ENCODE measurements around the gene PDE4C. TPM values are rescaled to one million over a fixed set of nuclear protein-coding genes. Genes with fewer than 3 reads are reported as not detected.

PDE4C gene
- total RNA-seq, 2 experiments from 2014 or later = not detected

DNA sequence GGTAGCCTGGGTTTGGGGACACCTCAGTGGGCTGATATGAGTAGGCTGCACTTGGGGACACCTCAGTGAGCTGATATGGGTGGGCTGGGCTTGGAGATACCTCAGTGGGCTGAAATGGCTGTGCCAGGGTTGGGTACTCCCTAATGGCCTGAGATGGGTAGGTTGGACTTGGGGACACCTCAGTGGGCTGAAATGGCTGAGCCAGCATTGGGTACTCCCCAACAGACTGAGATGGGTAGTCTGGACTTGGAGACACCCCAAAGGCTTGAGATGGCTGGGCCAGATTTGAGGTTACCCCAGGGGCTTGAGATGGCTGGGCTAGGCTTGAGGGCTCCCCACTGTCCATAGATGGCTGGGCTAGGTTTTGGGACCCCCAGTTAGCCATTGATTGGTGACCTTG is 35.9 kb upstream of the PDE4C start:
- Mint-ChIP-seq H3K27ac (no peak overlapping the region), H3K36me3 (no peaks in the 10 kb centered on the region), H3K4me3 (no peak overlapping the region), H3K9me3 (no peaks in the 10 kb centered on the region), H3K4me1 (no peaks in the 10 kb centered on the region), H3K27me3 (no peaks in the 10 kb centered on the region)
- no peak for DNase-seq

- Mint-ChIP-seq H3K9me3 (no peaks in the 10 kb centered on the region), H3K4me1 (no peaks in the 10 kb centered on the region), H3K4me3 (no peak overlapping the region), H3K27me3 (no peaks in the 10 kb centered on the region), H3K27ac (no peak overlapping the region), H3K36me3 (no peaks in the 10 kb centered on the region)
- no peak for DNase-seq
These were observed 35.2 kb upstream of the PDE4C start for GRCh38 chr19:18261474-18261873.

DNA sequence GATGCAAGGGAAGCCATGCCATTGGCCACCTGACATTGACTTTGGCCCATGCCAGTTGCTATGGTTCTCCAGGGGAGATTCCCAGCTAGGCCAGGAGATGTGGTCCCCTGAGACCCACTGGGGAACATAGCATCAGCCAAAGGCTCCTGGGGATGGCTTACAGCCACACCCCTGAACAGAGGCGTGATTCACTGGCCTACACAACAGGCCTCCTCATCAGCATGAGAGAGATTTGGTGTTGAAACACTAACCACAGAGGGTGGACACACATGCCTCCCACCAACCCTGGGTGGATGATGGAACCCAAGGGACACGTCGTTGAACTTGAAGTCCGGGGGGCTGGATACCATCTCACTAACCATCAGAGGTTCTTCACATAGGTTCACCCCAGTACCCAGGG is 33.7 kb upstream of the PDE4C start:
- no peaks in the 10 kb centered on the region for H3K9me3 Mint-ChIP-seq
- no peaks in the 10 kb centered on the region for H3K36me3 Mint-ChIP-seq
- H3K4me3 Mint-ChIP-seq = no peak overlapping the region
- no peak overlapping the region for H3K27ac Mint-ChIP-seq
- peaks cover 5% of the 10 kb centered on the region for H3K27me3 Mint-ChIP-seq
- DNase-seq = no peak
- H3K4me1 Mint-ChIP-seq = no peaks in the 10 kb centered on the region

- Mint-ChIP-seq H3K4me1 (no peaks in the 10 kb centered on the region), H3K4me3 (no peak overlapping the region), H3K27ac (no peak overlapping the region), H3K9me3 (no peaks in the 10 kb centered on the region), H3K27me3 (peaks cover 24% of the 10 kb centered on the region), H3K36me3 (no peaks in the 10 kb centered on the region)
- no peak for DNase-seq
These were observed 31.5 kb upstream of the PDE4C start for GRCh38 chr19:18257503-18258470.

- peaks cover 35% of the 10 kb centered on the region for H3K27me3 Mint-ChIP-seq
- no peaks in the 10 kb centered on the region for H3K9me3 Mint-ChIP-seq
- H3K36me3 Mint-ChIP-seq = no peaks in the 10 kb centered on the region
- no peak overlapping the region for H3K27ac Mint-ChIP-seq
- H3K4me1 Mint-ChIP-seq = peaks cover 3% of the 10 kb centered on the region
- DNase-seq = no peak
- no peak overlapping the region for H3K4me3 Mint-ChIP-seq
These were observed 28.6 kb upstream of the PDE4C start for GRCh38 chr19:18254546-18255503.

GRCh38 chr19:18253716-18254115 is 27.5 kb upstream of the PDE4C start:
- Mint-ChIP-seq H3K4me1 (peaks cover 3% of the 10 kb centered on the region), H3K4me3 (no peak overlapping the region), H3K27ac (no peak overlapping the region), H3K36me3 (no peaks in the 10 kb centered on the region), H3K9me3 (no peaks in the 10 kb centered on the region), H3K27me3 (peaks cover 35% of the 10 kb centered on the region)
- no peak for DNase-seq

DNA sequence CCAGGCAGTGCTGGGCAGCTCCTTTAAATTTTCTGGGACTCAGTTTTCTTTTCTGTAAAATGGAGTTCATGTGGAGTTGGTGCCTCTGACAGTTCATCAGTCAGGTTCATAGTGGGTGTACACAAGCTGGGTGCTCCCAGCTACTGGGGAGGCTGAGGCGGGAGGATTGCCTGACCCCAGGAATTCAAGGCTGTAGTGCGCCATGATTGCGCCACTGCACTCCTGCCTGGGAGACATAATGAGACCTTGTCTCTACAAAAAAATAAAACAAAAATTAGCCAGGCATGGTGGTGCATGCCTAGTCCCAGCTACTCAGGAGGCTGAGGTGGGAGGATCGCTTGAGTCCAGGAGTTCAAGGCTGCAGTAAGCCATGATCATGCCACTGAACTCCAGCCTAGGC is 26.9 kb upstream of the PDE4C start:
- no peak overlapping the region for H3K4me3 Mint-ChIP-seq
- H3K27ac Mint-ChIP-seq = no peak overlapping the region
- no peaks in the 10 kb centered on the region for H3K9me3 Mint-ChIP-seq
- no peak for DNase-seq
- no peaks in the 10 kb centered on the region for H3K36me3 Mint-ChIP-seq
- peaks cover 3% of the 10 kb centered on the region for H3K4me1 Mint-ChIP-seq
- peaks cover 35% of the 10 kb centered on the region for H3K27me3 Mint-ChIP-seq

- Mint-ChIP-seq H3K36me3 (no peaks in the 10 kb centered on the region), H3K4me3 (no peak overlapping the region), H3K27me3 (peaks cover 35% of the 10 kb centered on the region), H3K27ac (no peak overlapping the region), H3K4me1 (peaks cover 3% of the 10 kb centered on the region), H3K9me3 (no peaks in the 10 kb centered on the region)
- DNase-seq = no peak
These were observed 26.1 kb upstream of the PDE4C start for GRCh38 chr19:18252370-18252717.

DNA sequence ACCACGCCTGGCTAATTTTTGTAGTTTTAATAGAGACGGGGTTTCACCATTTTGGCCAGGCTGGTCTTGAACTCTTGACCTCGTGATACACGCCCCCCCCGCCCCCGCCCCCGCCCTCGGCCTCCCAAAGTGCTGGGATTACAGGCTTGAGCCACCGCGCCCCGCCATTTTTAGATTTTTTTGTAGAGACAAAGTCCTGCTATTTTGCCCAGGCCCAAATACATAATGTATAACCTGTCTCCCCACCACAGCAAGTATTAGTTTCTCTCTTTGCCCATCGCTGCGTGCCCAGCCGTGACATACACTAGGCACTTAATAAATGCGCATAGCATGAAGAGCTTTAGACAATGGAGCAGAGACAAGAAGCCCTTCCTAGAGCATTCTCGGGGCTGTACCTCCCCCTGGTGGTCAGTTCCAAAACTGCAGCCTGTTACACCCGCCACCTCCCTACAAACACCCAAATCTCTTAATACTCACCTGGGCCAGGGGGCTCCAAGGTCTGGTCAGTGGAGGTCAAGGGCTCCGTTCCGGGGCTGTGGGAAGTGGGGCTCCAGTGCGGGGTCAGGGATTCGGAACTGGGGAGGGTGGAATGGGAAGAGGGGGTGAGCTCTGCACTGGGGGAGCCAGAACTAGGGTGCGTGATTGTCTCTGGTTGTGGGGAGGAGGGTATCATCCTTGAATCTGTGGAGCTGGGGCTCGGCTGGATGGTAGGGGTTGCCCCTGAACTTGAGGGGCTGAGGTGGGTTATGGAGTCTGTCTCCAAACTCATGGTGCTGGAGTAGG is 25.5 kb upstream of the PDE4C start:
- peaks cover 3% of the 10 kb centered on the region for H3K4me1 Mint-ChIP-seq
- H3K4me3 Mint-ChIP-seq = no peak overlapping the region
- DNase-seq = peak; percentile 71
- no peak overlapping the region for H3K27ac Mint-ChIP-seq
- peaks cover 35% of the 10 kb centered on the region for H3K27me3 Mint-ChIP-seq
- no peaks in the 10 kb centered on the region for H3K9me3 Mint-ChIP-seq
- no peaks in the 10 kb centered on the region for H3K36me3 Mint-ChIP-seq

GRCh38 chr19:18249834-18250233 is 23.6 kb upstream of the PDE4C start:
- H3K9me3 Mint-ChIP-seq = no peaks in the 10 kb centered on the region
- H3K4me3 Mint-ChIP-seq = no peak overlapping the region
- no peak for DNase-seq
- H3K27me3 Mint-ChIP-seq = peaks cover 30% of the 10 kb centered on the region
- H3K4me1 Mint-ChIP-seq = peaks cover 3% of the 10 kb centered on the region
- H3K36me3 Mint-ChIP-seq = no peaks in the 10 kb centered on the region
- no peak overlapping the region for H3K27ac Mint-ChIP-seq

DNA sequence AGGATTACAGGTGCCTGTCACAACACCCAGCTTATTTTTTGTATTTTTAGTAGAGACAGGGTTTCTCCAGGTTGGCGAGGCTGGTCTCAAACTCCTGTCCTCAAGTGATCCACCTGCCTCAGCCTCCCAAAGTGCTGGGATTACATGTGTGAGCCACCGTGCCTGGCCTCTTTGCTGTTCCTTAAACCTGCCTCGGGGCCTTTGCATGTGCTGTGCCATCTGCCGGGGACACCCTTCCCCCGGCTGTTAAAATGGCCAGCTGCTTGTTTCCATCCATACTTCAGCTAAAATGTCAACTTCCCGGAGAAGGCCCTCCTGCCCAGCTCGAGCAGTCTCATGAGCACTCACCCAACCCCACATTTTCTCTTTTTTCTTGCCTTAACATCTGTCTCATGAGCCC is 19.1 kb upstream of the PDE4C start:
- Mint-ChIP-seq H3K36me3 (no peaks in the 10 kb centered on the region), H3K4me1 (no peaks in the 10 kb centered on the region), H3K4me3 (no peak overlapping the region), H3K27me3 (no peaks in the 10 kb centered on the region), H3K9me3 (no peaks in the 10 kb centered on the region), H3K27ac (no peak overlapping the region)
- no peak for DNase-seq

- Mint-ChIP-seq H3K9me3 (no peaks in the 10 kb centered on the region), H3K4me3 (no peak overlapping the region), H3K27ac (no peak overlapping the region), H3K27me3 (peaks cover 24% of the 10 kb centered on the region), H3K4me1 (no peaks in the 10 kb centered on the region), H3K36me3 (no peaks in the 10 kb centered on the region)
- no peak for DNase-seq
These were observed 13.1 kb upstream of the PDE4C start for GRCh38 chr19:18239303-18239702.

DNA sequence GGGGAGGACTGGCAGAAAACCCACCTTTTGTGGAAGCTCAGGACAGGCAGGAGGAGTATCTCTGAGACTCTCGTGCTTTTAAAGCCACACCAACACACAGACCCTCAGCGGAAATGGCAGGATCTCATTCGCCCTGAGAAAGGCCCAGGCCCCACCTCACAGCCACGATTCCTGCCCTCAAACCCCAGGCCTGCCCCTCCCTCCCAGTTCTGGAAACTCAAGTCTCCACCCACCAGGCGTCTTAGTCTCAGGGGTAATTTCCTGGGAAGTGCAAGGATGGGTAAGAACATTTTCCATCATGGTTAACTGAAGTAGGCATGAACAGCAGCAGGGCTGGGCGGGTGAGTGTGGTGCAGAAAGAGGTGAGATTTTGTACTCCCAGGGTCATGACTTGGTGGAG is 8.0 kb upstream of the PDE4C start:
- Mint-ChIP-seq H3K4me1 (peaks cover 14% of the 10 kb centered on the region), H3K36me3 (peaks cover 3% of the 10 kb centered on the region), H3K4me3 (no peak overlapping the region), H3K27me3 (peaks cover 71% of the 10 kb centered on the region), H3K27ac (no peak overlapping the region), H3K9me3 (peaks cover 6% of the 10 kb centered on the region)
- no peak for DNase-seq

DNA sequence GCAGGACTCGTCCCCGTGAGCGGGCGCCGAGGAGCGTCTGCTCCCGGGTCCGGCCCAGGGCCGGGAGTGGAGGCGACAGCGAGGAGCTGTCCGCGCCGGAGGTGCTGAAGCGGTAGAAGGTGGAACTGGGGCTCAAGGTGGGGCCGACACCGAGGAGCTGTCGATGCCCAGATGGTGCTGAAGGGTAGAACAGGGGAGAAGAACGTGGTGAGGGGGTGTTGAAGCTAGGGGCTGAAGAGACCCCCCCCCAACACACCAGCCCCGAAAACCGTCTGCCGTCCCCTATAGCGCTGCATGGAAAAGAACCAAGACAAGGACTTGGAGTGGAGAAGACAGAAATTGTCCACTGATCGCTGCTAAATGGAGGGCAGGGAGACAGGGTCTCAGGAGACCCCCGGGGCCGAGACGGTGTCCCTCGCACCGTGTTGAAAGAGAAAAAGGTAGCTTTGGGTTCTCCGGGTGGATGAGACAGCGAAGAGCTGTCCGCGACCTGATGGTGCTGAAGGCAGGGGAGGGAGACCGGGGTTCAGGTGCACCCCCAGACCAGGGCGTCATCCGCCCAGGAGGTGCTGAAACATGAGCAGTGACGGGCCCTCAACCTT is 7.1 kb upstream of the PDE4C start:
- H3K27ac Mint-ChIP-seq = peak overlapping the region; percentile 51
- peak; percentile 60 for DNase-seq
- H3K4me3 Mint-ChIP-seq = no peak overlapping the region
- peaks cover 3% of the 10 kb centered on the region for H3K36me3 Mint-ChIP-seq
- H3K4me1 Mint-ChIP-seq = peaks cover 14% of the 10 kb centered on the region
- H3K27me3 Mint-ChIP-seq = peaks cover 72% of the 10 kb centered on the region
- peaks cover 6% of the 10 kb centered on the region for H3K9me3 Mint-ChIP-seq

All from activated naive CD8-positive, alpha-beta T cell treated with anti-CD3 and anti-CD28 coated beads for 36 hours (primary cell).